Kidney epithelial cell (primary cell): ENCODE measurements around the gene NOP16. TPM values are rescaled to one million over a fixed set of nuclear protein-coding genes. Genes with fewer than 3 reads are reported as not detected.
A peak's percentile ranks its signal among the peaks of the same experiment; 100 is the strongest.

Experiments used
- DNase-seq: peaks from one replicate; pipeline ENCODE4 v3.0.0-alpha.2; 2010; ENCODE audit warnings: low read depth
- H3K27me3 ChIP-seq: 2 replicates; pipeline ENCODE4 v1.6.0; 2011; ENCODE audit warnings: low read length; ENCODE audit not compliant: control insufficient read depth, insufficient read depth
- H3K36me3 ChIP-seq: 2 replicates; pipeline ENCODE4 v1.5.1; 2011; ENCODE audit warnings: low read length; ENCODE audit not compliant: control insufficient read depth, insufficient read depth
- H3K4me3 ChIP-seq: 2 replicates; pipeline ENCODE4 v1.5.1; 2011; ENCODE audit warnings: low read depth, mild to moderate bottlenecking, control low read depth, low read length
- total RNA-seq: library from RNA; depleted of rRNA; stranded (reverse); fragments of >200 nt; gene quantifications from 2 replicates; pipeline ENCODE4 v1.2.3, GENCODE V29; 2015
- TF ChIP-seq, protein P1 (sequence below): IDR thresholded peaks from 2 replicates; pipeline ENCODE4 v1.5.1; 2011; ENCODE audit warnings: mild to moderate bottlenecking, moderate library complexity, low read length, control low read depth, inconsistent platforms; ENCODE audit not compliant: insufficient read depth, poor library complexity, severe bottlenecking

The NOP16 gene
- total RNA-seq, 1 donor from 2014 or later: 17.8 TPM

DNA sequence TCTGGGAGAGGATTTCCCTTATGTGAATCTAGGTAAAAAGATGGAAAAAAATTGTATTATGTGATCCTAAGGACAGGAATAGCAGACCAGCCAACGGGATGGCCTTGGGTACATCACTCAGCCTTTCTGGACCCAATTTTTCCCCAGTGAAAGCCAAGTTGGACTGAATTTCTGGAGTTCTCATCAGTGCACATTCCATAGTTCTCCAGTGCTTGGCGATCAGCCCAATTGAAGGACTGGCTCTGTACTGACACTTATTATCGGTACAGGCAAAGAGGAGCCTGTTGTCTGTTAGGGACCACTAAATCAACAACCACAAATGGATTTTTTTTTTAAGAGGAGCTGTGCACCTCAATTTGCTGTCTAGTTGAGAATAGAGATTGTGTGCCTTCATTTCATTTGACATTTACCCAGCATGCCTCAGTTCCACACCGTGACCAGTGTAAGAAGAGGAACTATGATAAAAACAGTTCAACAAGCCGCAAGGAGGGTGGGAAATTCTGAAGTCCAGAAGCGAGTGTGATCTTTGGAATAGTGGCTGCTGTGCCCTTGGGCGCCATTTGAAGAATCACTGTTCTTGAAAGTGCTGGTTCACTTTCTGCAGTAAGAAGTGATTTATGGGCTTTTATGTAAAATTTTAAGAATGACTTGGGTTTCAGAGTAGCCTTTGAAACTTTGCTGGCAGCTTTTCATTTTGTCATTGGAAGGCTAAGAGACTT lies 15.1 kb downstream of the NOP16 start:
- no peak overlapping the region for H3K4me3 ChIP-seq
- no peaks in the 10 kb centered on the region for H3K27me3 ChIP-seq
- TF ChIP-seq, protein P1, sequence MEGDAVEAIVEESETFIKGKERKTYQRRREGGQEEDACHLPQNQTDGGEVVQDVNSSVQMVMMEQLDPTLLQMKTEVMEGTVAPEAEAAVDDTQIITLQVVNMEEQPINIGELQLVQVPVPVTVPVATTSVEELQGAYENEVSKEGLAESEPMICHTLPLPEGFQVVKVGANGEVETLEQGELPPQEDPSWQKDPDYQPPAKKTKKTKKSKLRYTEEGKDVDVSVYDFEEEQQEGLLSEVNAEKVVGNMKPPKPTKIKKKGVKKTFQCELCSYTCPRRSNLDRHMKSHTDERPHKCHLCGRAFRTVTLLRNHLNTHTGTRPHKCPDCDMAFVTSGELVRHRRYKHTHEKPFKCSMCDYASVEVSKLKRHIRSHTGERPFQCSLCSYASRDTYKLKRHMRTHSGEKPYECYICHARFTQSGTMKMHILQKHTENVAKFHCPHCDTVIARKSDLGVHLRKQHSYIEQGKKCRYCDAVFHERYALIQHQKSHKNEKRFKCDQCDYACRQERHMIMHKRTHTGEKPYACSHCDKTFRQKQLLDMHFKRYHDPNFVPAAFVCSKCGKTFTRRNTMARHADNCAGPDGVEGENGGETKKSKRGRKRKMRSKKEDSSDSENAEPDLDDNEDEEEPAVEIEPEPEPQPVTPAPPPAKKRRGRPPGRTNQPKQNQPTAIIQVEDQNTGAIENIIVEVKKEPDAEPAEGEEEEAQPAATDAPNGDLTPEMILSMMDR: no peak
- DNase-seq: no peak
- peaks cover 2% of the 10 kb centered on the region for H3K36me3 ChIP-seq

DNA sequence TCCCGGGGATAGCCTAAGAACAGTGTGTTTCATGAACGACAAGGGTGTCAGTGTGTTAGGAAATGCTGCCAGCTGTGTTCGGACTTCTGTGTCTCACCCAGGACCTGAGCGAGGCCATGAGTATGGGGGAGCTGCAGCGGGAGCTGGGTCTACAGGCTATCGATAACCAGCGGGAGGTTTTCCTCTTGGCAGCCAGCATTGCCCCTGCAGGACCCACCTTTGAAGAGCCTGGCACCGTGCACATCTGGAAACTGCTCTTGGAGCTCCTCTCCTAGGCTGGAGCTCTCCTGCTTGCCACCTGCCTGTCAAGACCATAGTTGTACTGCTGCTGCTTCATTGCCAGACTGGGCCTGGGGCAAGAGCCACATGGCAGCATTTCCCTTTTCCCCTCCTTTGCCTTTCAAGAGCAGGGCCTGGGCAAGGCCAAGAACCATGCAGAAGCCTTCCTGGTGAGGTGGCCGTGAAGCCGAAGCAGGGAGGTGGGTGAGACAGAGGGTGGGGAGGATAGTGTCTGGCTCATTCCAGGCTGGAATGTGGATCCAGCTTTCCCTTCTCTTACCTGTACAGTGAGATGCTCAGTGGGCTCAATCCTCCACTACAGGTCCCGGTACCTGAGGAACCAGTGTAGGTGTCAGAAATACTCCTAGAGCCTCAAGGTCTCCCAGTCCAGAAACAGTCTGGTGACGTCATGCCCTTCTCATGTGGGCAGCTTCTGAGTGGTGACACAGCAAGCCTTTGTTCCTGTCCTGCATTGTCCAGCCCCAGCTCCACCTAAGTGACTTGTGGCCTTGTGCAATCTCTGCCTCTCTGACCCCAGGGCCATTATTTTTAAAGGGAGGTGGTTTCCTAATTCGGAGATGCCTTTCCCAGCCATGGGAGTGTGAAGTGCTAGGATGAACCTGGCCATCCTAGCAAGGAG lies 16.5 kb downstream of the NOP16 start:
- TF ChIP-seq, protein P1: no peak
- Histone ChIP-seq H3K36me3 (peaks cover 2% of the 10 kb centered on the region), H3K4me3 (no peak overlapping the region), H3K27me3 (no peaks in the 10 kb centered on the region)
- no peak for DNase-seq

DNA sequence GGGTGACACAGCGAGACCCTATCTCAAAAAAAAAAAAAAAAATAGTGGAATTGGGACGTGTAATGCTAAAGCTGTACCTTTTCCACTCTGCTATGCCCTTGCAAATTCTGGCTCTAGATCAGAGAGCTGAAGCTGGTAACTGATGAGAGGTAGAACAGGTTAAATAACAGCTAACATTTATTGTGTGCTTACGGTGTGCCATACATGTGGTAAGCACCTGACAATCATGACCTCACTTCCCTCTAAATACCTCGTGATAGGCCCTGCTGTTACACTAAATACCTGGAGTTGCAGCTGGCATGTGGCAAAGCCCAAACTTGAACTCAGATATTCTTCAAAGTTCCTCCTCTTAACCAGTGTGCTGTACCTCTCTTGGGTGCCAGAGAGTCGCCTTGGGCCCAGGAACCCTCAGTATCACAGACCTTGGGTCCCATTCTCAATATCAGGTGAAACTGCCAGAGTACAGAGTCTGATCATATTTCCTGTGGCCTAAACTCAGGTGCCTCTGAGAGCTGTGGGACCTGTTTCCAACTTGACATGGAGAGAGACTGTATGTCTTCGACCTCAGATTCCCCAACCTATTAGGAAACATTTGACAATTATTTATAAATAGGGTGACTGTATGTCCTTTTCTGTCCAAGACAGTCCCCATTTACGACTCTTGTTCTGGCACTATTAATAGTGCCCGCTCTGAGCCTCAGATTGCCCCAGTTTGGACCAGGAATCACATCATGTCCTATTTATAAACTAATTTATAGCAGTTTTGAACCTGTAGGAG lies 18.3 kb downstream of the NOP16 start:
- TF ChIP-seq, protein P1: no peak
- no peak for DNase-seq
- H3K36me3 ChIP-seq: peaks cover 2% of the 10 kb centered on the region

DNA sequence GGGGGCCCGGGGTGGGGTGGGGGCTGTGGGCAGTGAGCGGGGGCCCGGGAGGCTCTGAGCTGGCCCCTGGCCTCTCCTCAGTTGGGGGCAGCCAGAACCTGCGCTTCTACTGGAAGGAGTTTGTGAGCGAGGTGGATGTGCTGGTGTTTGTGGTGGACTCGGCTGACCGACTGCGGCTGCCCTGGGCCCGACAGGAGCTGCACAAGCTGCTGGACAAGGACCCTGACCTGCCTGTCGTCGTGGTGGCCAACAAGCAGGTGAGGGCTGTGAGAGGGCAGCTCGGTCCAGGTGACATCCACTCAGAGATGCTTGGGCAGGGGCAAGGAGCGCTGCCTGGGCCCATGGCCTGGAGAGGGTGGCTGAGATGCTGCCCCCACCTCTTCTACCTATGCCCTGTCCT lies 19.7 kb downstream of the NOP16 start:
- no peak overlapping the region for H3K4me3 ChIP-seq
- peaks cover 2% of the 10 kb centered on the region for H3K36me3 ChIP-seq
- no peak for DNase-seq
- TF ChIP-seq, protein P1: no peak
- H3K27me3 ChIP-seq: no peaks in the 10 kb centered on the region

More for the DNA sequence above, 18.3 kb downstream of the NOP16 start:
- H3K27me3 ChIP-seq: no peaks in the 10 kb centered on the region
- no peak overlapping the region for H3K4me3 ChIP-seq

DNA sequence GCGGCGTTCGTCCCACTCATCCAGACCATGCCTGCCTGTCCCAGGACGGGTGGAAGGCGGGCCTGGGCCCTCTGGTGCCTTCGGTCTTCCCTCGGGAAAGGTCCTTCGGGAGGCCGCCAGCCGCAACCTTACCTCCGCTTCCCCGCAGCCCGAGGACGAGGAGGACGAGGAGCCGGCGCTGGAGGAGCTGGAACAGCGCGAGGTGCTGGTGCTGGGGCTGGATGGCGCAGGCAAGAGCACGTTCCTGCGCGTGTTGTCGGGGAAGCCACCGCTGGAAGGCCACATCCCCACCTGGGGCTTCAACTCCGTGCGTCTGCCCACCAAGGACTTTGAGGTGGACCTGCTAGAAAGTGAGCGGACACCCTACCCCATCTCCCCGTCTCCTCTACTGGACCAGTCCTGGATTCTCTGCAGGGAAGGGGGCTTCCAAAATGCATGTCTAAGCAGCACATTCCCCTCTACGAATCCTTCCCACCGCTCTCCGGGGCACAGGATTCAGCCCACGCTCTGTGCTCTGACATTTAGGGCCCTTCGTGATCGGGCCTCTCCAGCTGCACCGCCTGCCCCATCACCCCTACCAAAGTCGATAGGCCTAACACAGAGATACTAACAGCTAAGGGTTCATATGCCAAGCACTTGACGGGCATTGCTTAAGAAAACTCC lies 22.0 kb downstream of the NOP16 start:
- Histone ChIP-seq H3K4me3 (peak overlapping the region; percentile 78), H3K36me3 (no peaks in the 10 kb centered on the region), H3K27me3 (no peaks in the 10 kb centered on the region)
- DNase-seq: no peak
- TF ChIP-seq, protein P1: no peak
